DOHH2 (cell line): ENCODE measurements around the gene SCAF1.

Experiments
- CTCF ChIP-seq: fragments of 200-600 bp; sonication (generic); IDR thresholded peaks from one replicate; pipeline ENCODE4 v1.5.1; 2014; ENCODE audit warnings: antibody characterized with exemption, mild to moderate bottlenecking, low read depth, low read length; ENCODE audit not compliant: poor library complexity, severe bottlenecking
- EZH2phosphoT487 ChIP-seq: fragments of 200-600 bp; sonication (generic); IDR thresholded peaks from 2 replicates; pipeline ENCODE4 v1.6.1; 2017; ENCODE audit warnings: borderline replicate concordance, mild to moderate bottlenecking, antibody characterized with exemption, low read length, moderate library complexity, mixed read lengths

DNA sequence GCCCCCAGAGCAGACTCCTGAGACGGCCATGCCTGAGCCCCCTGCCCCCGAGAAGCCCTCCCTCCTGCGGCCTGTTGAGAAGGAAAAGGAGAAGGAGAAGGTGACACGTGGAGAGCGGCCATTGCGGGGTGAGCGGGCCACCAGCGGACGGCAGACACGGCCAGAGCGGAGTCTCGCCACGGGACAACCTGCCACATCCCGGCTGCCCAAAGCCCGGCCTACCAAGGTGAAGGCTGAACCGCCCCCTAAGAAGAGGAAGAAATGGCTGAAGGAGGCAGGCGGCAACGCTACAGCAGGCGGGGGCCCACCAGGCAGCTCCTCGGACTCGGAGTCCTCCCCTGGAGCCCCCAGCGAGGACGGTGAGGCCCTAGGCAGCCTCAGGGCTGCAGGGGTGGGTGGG lies 26.1 kb upstream of the SCAF1 start:
- TF ChIP-seq CTCF (no peak), EZH2phosphoT487 (no peak)
